Liver (tissue), 9 donors: ENCODE results near the gene YTHDF1. TPM values are rescaled to one million over a fixed set of nuclear protein-coding genes. Genes with fewer than 3 reads are reported as not detected.

Source experiments
- DNase-seq: peaks from one replicate; pipeline ENCODE4 v3.0.0-alpha.2; 2017; ENCODE audit warnings: low spot score
- H3K27ac ChIP-seq, 2 donors: one replicate each; pipeline ENCODE4 v1.7.0; 2013; ENCODE audit warnings: inconsistent platforms in 2 of 2, low read length in 2 of 2, control low read depth in 1 of 2, low read depth in 1 of 2, mild to moderate bottlenecking in 1 of 2
- H3K27me3 ChIP-seq, 4 donors: one replicate each; pipeline versions ENCODE4 v1.6.1 to v1.7.0; 2013; ENCODE audit warnings: low read length in 3 of 4, inconsistent platforms in 1 of 4, mild to moderate bottlenecking in 1 of 4, moderate library complexity in 1 of 4; ENCODE audit not compliant: control insufficient read depth in 4 of 4, insufficient read depth in 4 of 4
- H3K36me3 ChIP-seq, 4 donors: one replicate each; pipeline versions ENCODE4 v1.6.1 to v1.7.0; 2013; ENCODE audit warnings: low read length in 3 of 4, mild to moderate bottlenecking in 3 of 4, low read depth in 1 of 4, moderate library complexity in 1 of 4; ENCODE audit not compliant: control insufficient read depth in 4 of 4, insufficient read depth in 3 of 4
- H3K4me1 ChIP-seq, 4 donors: one replicate each; pipeline versions ENCODE4 v1.6.1 to v1.7.0; 2013; ENCODE audit warnings: low read length in 3 of 4, mild to moderate bottlenecking in 3 of 4, moderate library complexity in 1 of 4; ENCODE audit not compliant: control insufficient read depth in 4 of 4, insufficient read depth in 4 of 4
- H3K4me3 ChIP-seq, 3 donors: one replicate each; pipeline versions ENCODE4 v1.6.1 to v1.7.0; 2013; ENCODE audit warnings: low read length in 3 of 3, control low read depth in 1 of 3, low read depth in 1 of 3, mild to moderate bottlenecking in 1 of 3
- H3K9ac ChIP-seq, 2 donors: one replicate each; pipeline ENCODE4 v1.7.0; 2013; ENCODE audit warnings: low read length in 2 of 2, mild to moderate bottlenecking in 2 of 2, moderate library complexity in 2 of 2, control low read depth in 1 of 2, low read depth in 1 of 2
- H3K9me3 ChIP-seq, 4 donors: one replicate each; pipeline versions ENCODE4 v1.6.1 to v1.7.0; 2013; ENCODE audit warnings: low read length in 3 of 4; ENCODE audit not compliant: control insufficient read depth in 4 of 4
- ATF3 ChIP-seq: IDR thresholded peaks from 2 replicates; pipeline ENCODE4 v1.6.1; 2016; ENCODE audit warnings: antibody characterized with exemption
- EGR1 ChIP-seq, 2 donors: IDR thresholded peaks; 2 replicates each; pipeline ENCODE4 v1.6.1; 2016 to 2018; ENCODE audit warnings: antibody characterized with exemption in 2 of 2, low read depth in 2 of 2
- FOXA1 ChIP-seq: IDR thresholded peaks from 2 replicates; pipeline ENCODE4 v1.6.1; 2016; ENCODE audit warnings: antibody characterized with exemption
- FOXA2 ChIP-seq: IDR thresholded peaks from 2 replicates; pipeline ENCODE4 v1.6.1; 2016; ENCODE audit warnings: antibody characterized with exemption
- GABPA ChIP-seq, 2 donors: IDR thresholded peaks in 1 of 2; conservative IDR thresholded peaks in 1 of 2; 2 replicates each; pipeline ENCODE4 v1.6.1; 2016; ENCODE audit warnings: antibody characterized with exemption in 2 of 2, mild to moderate bottlenecking in 1 of 2, moderate library complexity in 1 of 2
- HNF4A ChIP-seq, 2 donors: conservative IDR thresholded peaks; 2 replicates each; pipeline ENCODE4 v1.6.1; 2016; ENCODE audit warnings: antibody characterized with exemption in 2 of 2, mild to moderate bottlenecking in 2 of 2
- HNF4G ChIP-seq: IDR thresholded peaks from 2 replicates; pipeline ENCODE4 v1.6.1; 2016; ENCODE audit warnings: antibody characterized with exemption
- JUND ChIP-seq, 2 donors: IDR thresholded peaks; 2 replicates each; pipeline ENCODE4 v1.6.1; 2016; ENCODE audit warnings: antibody characterized with exemption in 2 of 2
- NR2F2 ChIP-seq: IDR thresholded peaks from 2 replicates; pipeline ENCODE4 v1.6.1; 2016; ENCODE audit warnings: antibody characterized with exemption
- RAD21 ChIP-seq, 2 donors: IDR thresholded peaks; 2 replicates each; pipeline ENCODE4 v1.6.1; 2016; ENCODE audit warnings: antibody characterized with exemption in 2 of 2, mild to moderate bottlenecking in 2 of 2
- REST ChIP-seq: IDR thresholded peaks from 2 replicates; pipeline ENCODE4 v1.6.1; 2016; ENCODE audit warnings: antibody characterized with exemption, mild to moderate bottlenecking
- RXRA ChIP-seq, 2 donors: IDR thresholded peaks; 2 replicates each; pipeline ENCODE4 v1.6.1; 2017 to 2018; ENCODE audit warnings: antibody characterized with exemption in 2 of 2, mild to moderate bottlenecking in 1 of 2
- SP1 ChIP-seq: IDR thresholded peaks from 2 replicates; pipeline ENCODE4 v1.6.1; 2018; ENCODE audit warnings: antibody characterized with exemption, mild to moderate bottlenecking
- TAF1 ChIP-seq: conservative IDR thresholded peaks from 2 replicates; pipeline ENCODE4 v1.6.1; 2016; ENCODE audit warnings: antibody characterized with exemption, mild to moderate bottlenecking
- YY1 ChIP-seq: IDR thresholded peaks from 2 replicates; pipeline ENCODE4 v1.6.1; 2016; ENCODE audit warnings: antibody characterized with exemption, mild to moderate bottlenecking
- WGBS: extraction: QIAGEN DNeasy Blood & Tissue Kit; methylation state at CpG from one replicate; pipeline ENCODE4 v1.1.7; 2013; 5-methylcytosine and 5-hydroxymethylcytosine counted together
- polyA plus RNA-seq, 2 donors: library from polyadenylated mRNA; stranded (reverse) in 1 of 2; unstranded in 1 of 2; fragments of 200-250 nt in 1 of 2; fragments of >200 nt in 1 of 2; fragmentation: Nextera tagmentation in 1 of 2; extraction: Ambion mirVana in 1 of 2; gene quantifications; one replicate each; pipeline versions ENCODE4 v1.2.1 to v1.2.3, GENCODE V29; 2013 to 2015
- total RNA-seq, 2 donors: library from RNA; depleted of rRNA; stranded (reverse); fragments of >200 nt; gene quantifications; one replicate each; pipeline ENCODE4 v1.2.3, GENCODE V29; 2014
- TF ChIP-seq, protein P1 (sequence below): IDR thresholded peaks from 2 replicates; pipeline ENCODE4 v1.6.1; 2016; ENCODE audit warnings: antibody characterized with exemption
- TF ChIP-seq, protein P2 (sequence below): fragments of 150-350 bp; IDR thresholded peaks from 2 replicates; pipeline ENCODE4 v1.5.1; 2017; ENCODE audit warnings: improper control_type of control experiment, low read depth, low read length; ENCODE audit not compliant: missing input control
- TF ChIP-seq, protein P3 (sequence below): IDR thresholded peaks from 2 replicates; pipeline ENCODE4 v1.6.1; 2016; ENCODE audit warnings: antibody characterized with exemption
- donor health status: healthy.
- donor health status: healthy.
- donor health status: healthy.
- donor health status: healthy.
- donor health status: healthy.

Gene YTHDF1
- total and polyA plus RNA-seq, 4 donors = 6.8 to 19.5 (median 14.9) TPM

DNA sequence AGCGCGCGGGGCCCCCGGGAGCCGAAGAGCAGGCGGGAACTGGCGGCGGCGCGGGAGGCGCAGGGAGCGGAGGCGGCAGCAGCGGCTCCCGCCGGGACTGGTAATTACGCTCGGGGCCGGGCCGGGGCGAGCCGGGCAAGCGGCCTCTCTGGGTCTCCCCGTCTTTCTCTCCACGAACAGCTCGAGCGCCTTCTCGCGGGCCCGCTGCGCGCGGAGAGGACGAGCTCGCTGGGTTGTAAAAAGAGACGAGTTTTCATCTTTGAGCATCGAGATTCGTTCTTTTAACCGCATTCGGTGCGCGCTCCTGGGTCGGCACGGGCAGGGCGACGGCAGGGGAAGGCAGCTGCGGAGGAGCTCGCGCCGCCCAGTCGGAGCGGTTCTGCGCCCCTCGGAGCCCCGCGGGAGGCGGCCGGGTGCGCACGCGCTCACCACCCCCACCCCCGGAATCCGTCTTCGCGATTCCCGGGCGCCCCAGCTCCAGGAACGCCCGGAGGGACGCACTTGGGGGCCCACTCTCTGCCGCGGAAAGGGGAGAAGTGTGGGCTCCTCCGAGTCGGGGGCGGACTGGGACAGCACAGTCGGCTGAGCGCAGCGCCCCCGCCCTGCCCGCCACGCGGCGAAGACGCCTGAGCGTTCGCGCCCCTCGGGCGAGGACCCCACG lies 38.0 kb downstream of the YTHDF1 start:
- 3% methylated on average over 90 of the region's 90 CpGs for WGBS
- TF ChIP-seq HNF4A (conservative IDR thresholded peaks at IDR 0.05) (no peak), SP1 (no peak), ATF3 (no peak), GABPA (IDR thresholded peaks at IDR 0.05 in 1 of 2, conservative IDR thresholded peaks at IDR 0.05 in 1 of 2) (no peak), RAD21 (IDR thresholded peaks at IDR 0.05) (no peak), EGR1 (IDR thresholded peaks at IDR 0.05; ENCODE audit: low read depth in 2 of 2) (no peak), REST (no peak), JUND (IDR thresholded peaks at IDR 0.05) (no peak), RXRA (IDR thresholded peaks at IDR 0.05) (no peak), HNF4G (no peak), YY1 (no peak), NR2F2 (no peak), FOXA1 (no peak), FOXA2 (no peak), TAF1 (no peak)
- TF ChIP-seq, protein P1, sequence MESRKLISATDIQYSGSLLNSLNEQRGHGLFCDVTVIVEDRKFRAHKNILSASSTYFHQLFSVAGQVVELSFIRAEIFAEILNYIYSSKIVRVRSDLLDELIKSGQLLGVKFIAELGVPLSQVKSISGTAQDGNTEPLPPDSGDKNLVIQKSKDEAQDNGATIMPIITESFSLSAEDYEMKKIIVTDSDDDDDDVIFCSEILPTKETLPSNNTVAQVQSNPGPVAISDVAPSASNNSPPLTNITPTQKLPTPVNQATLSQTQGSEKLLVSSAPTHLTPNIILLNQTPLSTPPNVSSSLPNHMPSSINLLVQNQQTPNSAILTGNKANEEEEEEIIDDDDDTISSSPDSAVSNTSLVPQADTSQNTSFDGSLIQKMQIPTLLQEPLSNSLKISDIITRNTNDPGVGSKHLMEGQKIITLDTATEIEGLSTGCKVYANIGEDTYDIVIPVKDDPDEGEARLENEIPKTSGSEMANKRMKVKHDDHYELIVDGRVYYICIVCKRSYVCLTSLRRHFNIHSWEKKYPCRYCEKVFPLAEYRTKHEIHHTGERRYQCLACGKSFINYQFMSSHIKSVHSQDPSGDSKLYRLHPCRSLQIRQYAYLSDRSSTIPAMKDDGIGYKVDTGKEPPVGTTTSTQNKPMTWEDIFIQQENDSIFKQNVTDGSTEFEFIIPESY = no peak
- TF ChIP-seq, protein P2, sequence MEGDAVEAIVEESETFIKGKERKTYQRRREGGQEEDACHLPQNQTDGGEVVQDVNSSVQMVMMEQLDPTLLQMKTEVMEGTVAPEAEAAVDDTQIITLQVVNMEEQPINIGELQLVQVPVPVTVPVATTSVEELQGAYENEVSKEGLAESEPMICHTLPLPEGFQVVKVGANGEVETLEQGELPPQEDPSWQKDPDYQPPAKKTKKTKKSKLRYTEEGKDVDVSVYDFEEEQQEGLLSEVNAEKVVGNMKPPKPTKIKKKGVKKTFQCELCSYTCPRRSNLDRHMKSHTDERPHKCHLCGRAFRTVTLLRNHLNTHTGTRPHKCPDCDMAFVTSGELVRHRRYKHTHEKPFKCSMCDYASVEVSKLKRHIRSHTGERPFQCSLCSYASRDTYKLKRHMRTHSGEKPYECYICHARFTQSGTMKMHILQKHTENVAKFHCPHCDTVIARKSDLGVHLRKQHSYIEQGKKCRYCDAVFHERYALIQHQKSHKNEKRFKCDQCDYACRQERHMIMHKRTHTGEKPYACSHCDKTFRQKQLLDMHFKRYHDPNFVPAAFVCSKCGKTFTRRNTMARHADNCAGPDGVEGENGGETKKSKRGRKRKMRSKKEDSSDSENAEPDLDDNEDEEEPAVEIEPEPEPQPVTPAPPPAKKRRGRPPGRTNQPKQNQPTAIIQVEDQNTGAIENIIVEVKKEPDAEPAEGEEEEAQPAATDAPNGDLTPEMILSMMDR = no peak
- TF ChIP-seq, protein P3, sequence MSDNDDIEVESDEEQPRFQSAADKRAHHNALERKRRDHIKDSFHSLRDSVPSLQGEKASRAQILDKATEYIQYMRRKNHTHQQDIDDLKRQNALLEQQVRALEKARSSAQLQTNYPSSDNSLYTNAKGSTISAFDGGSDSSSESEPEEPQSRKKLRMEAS = no peak
- DNase-seq = no peak
- Histone ChIP-seq H3K9me3 (no peaks in the 10 kb centered on the region), H3K9ac (no peak overlapping the region), H3K27ac (no peak overlapping the region), H3K4me1 (peaks cover 0 to 25% (median 4%) of the 10 kb centered on the region in 4 donors), H3K36me3 (no peaks in the 10 kb centered on the region), H3K4me3 (peak overlapping the region in 1 of 3 donors; percentile 26), H3K27me3 (peaks cover 8 to 41% (median 13%) of the 10 kb centered on the region in 4 donors)
